Measurements from ENCODE around the gene RUVBL2.

Gene RUVBL2

GRCh38 chr19:48963371-48964204 is 30.1 kb upstream of the RUVBL2 start (continued):
- TF ChIP-seq, protein P1, sequence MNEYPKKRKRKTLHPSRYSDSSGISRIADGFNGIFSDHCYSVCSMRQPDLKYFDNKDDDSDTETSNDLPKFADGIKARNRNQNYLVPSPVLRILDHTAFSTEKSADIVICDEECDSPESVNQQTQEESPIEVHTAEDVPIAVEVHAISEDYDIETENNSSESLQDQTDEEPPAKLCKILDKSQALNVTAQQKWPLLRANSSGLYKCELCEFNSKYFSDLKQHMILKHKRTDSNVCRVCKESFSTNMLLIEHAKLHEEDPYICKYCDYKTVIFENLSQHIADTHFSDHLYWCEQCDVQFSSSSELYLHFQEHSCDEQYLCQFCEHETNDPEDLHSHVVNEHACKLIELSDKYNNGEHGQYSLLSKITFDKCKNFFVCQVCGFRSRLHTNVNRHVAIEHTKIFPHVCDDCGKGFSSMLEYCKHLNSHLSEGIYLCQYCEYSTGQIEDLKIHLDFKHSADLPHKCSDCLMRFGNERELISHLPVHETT (tag by site-specific recombination; IDR thresholded peaks at IDR 0.05) = peak; percentile 69
- TF ChIP-seq HOXA7 (CRISPR knock-in tag; IDR thresholded peaks at IDR 0.05; ENCODE audit: borderline replicate concordance) (no peak), ZNF19 (tag by site-specific recombination; IDR thresholded peaks at IDR 0.05; ENCODE audit: low read depth) (no peak), ZBTB20 (tag by site-specific recombination; IDR thresholded peaks at IDR 0.05) (peak; percentile 77), ZFP3 (tag by site-specific recombination; IDR thresholded peaks at IDR 0.05; ENCODE audit: low read depth) (no peak), TRIM28 (IDR thresholded peaks at IDR 0.05; ENCODE audit: borderline replicate concordance, low read length) (no peak), ZNF610 (tag by site-specific recombination; IDR thresholded peaks at IDR 0.05; ENCODE audit: borderline replicate concordance) (no peak), ZNF157 (tag by site-specific recombination; IDR thresholded peaks at IDR 0.05) (no peak), YY1 (tag by site-specific recombination; IDR thresholded peaks at IDR 0.05) (no peak), ZNF791 (tag by site-specific recombination; IDR thresholded peaks at IDR 0.05) (no peak), YY2 (tag by site-specific recombination; IDR thresholded peaks at IDR 0.05) (no peak), ZNF645 (tag by site-specific recombination; IDR thresholded peaks at IDR 0.05) (0 out of 2 replicates have a peak, but pooled peaks have one; percentile 57), ZNF707 (tag by site-specific recombination; IDR thresholded peaks at IDR 0.05) (no peak), ZFP69B (tag by site-specific recombination; IDR thresholded peaks at IDR 0.05) (peak; percentile 97), BCL11B (tag by site-specific recombination; IDR thresholded peaks at IDR 0.05; ENCODE audit: low read depth) (peak; percentile 85), ZNF48 (tag by site-specific recombination; IDR thresholded peaks at IDR 0.05) (no peak), KLF7 (tag by site-specific recombination; IDR thresholded peaks at IDR 0.05; ENCODE audit: borderline replicate concordance) (no peak; the same call in 1 of the 2 replicates), ZNF16 (tag by site-specific recombination; IDR thresholded peaks at IDR 0.05; ENCODE audit: low read depth) (no peak), ZNF248 (tag by site-specific recombination; IDR thresholded peaks at IDR 0.05) (no peak), ZFP37 (tag by site-specific recombination; IDR thresholded peaks at IDR 0.05) (peak; percentile 87), ZNF521 (tag by site-specific recombination; IDR thresholded peaks at IDR 0.05) (no peak), FEZF1 (tag by site-specific recombination; IDR thresholded peaks at IDR 0.05) (0 out of 2 replicates have a peak, but pooled peaks have one; percentile 34), KLF10 (tag by site-specific recombination; IDR thresholded peaks at IDR 0.05) (peak; percentile 92), RBAK (tag by site-specific recombination; IDR thresholded peaks at IDR 0.05) (no peak), PRDM6 (tag by site-specific recombination; IDR thresholded peaks at IDR 0.05) (no peak), OSR2 (tag by site-specific recombination; IDR thresholded peaks at IDR 0.05) (no peak), ZEB2 (tag by site-specific recombination; IDR thresholded peaks at IDR 0.05) (peak; percentile 94)
- TF ChIP-seq, protein P2, sequence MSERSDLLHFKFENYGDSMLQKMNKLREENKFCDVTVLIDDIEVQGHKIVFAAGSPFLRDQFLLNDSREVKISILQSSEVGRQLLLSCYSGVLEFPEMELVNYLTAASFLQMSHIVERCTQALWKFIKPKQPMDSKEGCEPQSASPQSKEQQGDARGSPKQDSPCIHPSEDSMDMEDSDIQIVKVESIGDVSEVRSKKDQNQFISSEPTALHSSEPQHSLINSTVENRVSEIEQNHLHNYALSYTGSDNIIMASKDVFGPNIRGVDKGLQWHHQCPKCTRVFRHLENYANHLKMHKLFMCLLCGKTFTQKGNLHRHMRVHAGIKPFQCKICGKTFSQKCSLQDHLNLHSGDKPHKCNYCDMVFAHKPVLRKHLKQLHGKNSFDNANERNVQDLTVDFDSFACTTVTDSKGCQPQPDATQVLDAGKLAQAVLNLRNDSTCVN (tag by site-specific recombination; optimal IDR thresholded peaks at IDR 0.05) = peak; percentile 55
- TF ChIP-seq, protein P3, sequence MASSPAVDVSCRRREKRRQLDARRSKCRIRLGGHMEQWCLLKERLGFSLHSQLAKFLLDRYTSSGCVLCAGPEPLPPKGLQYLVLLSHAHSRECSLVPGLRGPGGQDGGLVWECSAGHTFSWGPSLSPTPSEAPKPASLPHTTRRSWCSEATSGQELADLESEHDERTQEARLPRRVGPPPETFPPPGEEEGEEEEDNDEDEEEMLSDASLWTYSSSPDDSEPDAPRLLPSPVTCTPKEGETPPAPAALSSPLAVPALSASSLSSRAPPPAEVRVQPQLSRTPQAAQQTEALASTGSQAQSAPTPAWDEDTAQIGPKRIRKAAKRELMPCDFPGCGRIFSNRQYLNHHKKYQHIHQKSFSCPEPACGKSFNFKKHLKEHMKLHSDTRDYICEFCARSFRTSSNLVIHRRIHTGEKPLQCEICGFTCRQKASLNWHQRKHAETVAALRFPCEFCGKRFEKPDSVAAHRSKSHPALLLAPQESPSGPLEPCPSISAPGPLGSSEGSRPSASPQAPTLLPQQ (tag by site-specific recombination; IDR thresholded peaks at IDR 0.05) = peak; percentile 98
- TF ChIP-seq, protein P4, sequence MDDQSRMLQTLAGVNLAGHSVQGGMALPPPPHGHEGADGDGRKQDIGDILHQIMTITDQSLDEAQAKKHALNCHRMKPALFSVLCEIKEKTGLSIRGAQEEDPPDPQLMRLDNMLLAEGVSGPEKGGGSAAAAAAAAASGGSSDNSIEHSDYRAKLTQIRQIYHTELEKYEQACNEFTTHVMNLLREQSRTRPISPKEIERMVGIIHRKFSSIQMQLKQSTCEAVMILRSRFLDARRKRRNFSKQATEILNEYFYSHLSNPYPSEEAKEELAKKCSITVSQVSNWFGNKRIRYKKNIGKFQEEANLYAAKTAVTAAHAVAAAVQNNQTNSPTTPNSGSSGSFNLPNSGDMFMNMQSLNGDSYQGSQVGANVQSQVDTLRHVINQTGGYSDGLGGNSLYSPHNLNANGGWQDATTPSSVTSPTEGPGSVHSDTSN (CRISPR knock-in tag; IDR thresholded peaks at IDR 0.05) = no peak
- TF ChIP-seq, protein P5, sequence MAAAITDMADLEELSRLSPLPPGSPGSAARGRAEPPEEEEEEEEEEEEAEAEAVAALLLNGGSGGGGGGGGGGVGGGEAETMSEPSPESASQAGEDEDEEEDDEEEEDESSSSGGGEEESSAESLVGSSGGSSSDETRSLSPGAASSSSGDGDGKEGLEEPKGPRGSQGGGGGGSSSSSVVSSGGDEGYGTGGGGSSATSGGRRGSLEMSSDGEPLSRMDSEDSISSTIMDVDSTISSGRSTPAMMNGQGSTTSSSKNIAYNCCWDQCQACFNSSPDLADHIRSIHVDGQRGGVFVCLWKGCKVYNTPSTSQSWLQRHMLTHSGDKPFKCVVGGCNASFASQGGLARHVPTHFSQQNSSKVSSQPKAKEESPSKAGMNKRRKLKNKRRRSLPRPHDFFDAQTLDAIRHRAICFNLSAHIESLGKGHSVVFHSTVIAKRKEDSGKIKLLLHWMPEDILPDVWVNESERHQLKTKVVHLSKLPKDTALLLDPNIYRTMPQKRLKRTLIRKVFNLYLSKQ (tag by site-specific recombination; IDR thresholded peaks at IDR 0.05; ENCODE audit: borderline replicate concordance) = no peak
